Fibroblast of mammary gland (primary cell): ENCODE data around the gene PPP1R9B.

ENCODE experiments used
- DNase-seq: peaks from one replicate; pipeline ENCODE4 v3.0.0-alpha.2; 2010; ENCODE audit warnings: low read depth
- H3K4me3 ChIP-seq: 2 replicates; pipeline ENCODE4 v1.5.1; 2011; ENCODE audit warnings: low read depth, mild to moderate bottlenecking, low read length, moderate library complexity; ENCODE audit not compliant: control insufficient read depth
- CTCF ChIP-seq: conservative IDR thresholded peaks from 2 replicates; pipeline ENCODE4 v1.5.1; 2011; ENCODE audit warnings: low read depth, low read length, inconsistent platforms; ENCODE audit not compliant: control insufficient read depth, insufficient read depth

PPP1R9B gene

GRCh38 chr17:50163843-50164696 lies 13.6 kb upstream of the PPP1R9B start:
- no peak for DNase-seq
- no peak for TF ChIP-seq CTCF
- no peak overlapping the region for H3K4me3 ChIP-seq

GRCh38 chr17:50162466-50163254 lies 12.2 kb upstream of the PPP1R9B start:
- no peak for DNase-seq
- TF ChIP-seq CTCF, result no peak
- H3K4me3 ChIP-seq, result no peak overlapping the region

GRCh38 chr17:50161911-50162288 lies 11.4 kb upstream of the PPP1R9B start:
- no peak for DNase-seq
- H3K4me3 ChIP-seq, result no peak overlapping the region

GRCh38 chr17:50161023-50161910 lies 10.8 kb upstream of the PPP1R9B start:
- H3K4me3 ChIP-seq, result peak overlapping the region; percentile 53
- DNase-seq, result peak; percentile 88
- peak; percentile 73 for TF ChIP-seq CTCF

More at GRCh38 chr17:50161911-50162288, 11.4 kb upstream of the PPP1R9B start:
- no peak for TF ChIP-seq CTCF

- no peak for DNase-seq
These were observed 7.4 kb upstream of the PPP1R9B start for GRCh38 chr17:50157891-50158290.

More at GRCh38 chr17:50157891-50158290, 7.4 kb upstream of the PPP1R9B start:
- TF ChIP-seq CTCF, result no peak
- no peak overlapping the region for H3K4me3 ChIP-seq
